GM18873 (cell line): ENCODE data around the gene PVALEF.

ENCODE experiments used
- ATAC-seq: cut with Tn5 transposase; IDR thresholded peaks from one replicate; pipeline ENCODE4 v1.9.1; 2021; ENCODE audit warnings: mild to moderate bottlenecking, moderate library complexity, moderate number of reproducible peaks; ENCODE audit not compliant: unreplicated experiment, low FRiP score

The PVALEF gene

DNA sequence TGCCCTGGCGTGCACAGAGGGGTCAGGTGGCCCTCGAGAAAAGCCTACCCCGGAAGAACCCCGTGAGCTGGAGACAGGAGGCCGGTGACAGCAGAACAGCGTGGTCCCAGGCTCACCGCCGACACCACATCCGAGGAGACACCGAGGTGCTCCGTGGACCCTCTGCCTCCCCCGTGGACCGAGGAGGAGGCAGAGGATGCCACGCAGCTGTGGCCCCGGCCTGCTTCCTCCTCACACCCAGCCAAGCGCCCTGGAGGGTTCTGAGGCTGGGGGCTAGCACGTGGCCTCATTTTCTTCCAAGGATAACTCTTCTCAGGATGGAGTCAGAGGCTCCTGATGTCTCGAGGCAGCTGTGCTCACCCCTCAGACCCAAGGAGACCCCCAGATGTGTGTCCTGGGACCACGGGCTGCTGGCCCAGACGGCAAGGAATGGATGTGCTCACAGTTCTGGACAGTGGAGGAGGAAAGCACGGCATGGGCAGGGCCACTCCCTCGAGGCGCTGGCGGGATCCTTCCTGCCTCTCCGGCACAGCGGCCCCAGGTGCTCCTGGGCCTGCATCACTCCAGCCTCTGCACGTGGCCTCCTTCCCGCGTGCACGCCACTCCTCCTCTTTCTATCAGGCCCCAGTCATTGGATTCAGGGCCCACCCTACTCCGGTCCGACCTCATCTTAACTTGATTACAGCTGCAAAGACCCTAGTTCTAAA is 4.4 kb upstream of the PVALEF start:
- no peak for ATAC-seq

DNA sequence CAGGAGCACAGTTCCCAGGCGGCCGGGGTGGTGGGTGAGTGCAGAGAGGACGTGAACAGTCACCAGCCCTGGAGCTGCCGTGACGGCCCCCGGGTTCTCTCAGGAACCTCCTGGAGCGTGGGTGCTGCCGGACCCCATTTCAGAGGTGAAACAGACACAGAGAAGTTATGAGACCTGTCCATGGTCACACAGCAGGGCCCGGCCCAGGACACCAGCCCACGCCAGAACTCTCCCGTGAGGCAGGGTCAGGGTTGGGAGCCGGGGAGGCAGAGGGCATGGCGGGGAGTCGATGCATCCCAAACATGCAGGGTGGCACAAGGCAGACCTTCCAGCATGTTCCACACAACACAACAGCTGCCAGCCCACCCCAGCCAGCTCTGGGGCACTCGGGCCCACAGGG is 3.8 kb upstream of the PVALEF start:
- ATAC-seq = no peak

DNA sequence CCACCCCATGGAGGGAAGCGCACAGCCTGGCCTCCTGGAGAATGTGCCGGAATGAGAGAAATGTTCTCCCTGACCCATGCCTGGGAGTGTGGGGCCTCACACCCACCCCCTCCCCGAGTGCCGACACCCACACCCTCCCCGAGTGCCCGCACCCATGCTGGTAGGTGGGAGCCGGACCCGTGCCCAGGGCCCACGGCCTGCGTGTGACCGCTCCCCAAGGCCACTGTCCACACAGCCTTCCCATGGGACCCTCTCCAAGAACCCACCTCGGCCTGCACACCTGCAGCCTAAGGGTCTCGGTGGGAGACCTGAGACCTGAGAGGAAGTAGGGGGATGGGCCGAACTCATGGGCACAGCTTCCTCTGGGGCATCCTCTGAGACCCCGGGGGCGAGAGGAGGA is 3.3 kb upstream of the PVALEF start:
- ATAC-seq = no peak

DNA sequence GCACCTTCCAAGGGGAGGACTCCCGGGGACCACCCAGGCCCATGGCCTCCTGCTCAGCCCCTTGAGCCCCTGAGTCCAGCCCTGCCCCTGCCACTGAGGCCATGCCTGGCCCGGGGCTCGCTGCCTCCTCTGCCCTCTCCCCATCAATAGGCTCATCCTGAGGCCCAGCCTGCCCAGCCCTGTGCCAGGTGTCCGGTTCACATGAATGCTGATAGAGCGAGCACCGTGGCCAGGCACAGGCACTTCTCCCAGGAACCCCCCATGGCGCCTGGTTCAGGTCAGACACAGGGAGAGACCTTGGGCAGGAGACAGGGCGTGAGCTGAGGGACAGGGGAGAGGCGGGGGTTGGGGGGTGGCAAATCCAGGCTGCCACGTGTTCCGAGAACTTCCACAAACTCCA is 2.8 kb upstream of the PVALEF start:
- no peak for ATAC-seq

DNA sequence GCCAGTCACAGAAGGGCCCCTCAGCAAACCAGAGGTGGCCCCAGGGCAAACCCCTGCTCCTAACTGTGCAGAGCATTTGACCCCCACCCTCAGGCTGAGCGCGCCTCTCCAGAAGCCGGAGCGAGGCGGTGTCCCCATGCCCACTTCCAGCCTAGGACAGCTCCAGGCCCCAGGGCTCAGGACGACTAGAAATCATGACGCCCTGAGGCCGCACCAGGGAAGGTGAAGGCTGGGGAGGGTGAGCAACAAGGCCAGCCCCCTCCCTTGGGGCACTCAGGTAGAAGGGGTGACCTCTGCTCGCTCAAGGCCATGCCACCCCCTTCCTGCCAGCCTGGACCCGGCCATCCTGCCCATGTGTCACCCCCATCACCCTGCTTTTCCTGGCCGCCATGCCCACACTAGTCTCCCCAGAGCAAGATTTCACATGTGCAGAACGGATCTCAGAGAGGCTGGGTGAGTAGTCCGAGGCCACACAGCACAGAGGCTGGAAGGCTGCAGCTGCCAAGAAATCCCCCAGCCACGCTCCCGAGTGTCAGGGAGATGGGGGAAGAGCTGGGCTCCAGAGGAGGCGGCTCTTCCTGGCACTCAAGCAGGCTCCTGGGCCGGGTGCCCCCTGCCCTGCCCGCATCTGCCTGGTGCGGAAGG is 2.1 kb upstream of the PVALEF start:
- no peak for ATAC-seq

DNA sequence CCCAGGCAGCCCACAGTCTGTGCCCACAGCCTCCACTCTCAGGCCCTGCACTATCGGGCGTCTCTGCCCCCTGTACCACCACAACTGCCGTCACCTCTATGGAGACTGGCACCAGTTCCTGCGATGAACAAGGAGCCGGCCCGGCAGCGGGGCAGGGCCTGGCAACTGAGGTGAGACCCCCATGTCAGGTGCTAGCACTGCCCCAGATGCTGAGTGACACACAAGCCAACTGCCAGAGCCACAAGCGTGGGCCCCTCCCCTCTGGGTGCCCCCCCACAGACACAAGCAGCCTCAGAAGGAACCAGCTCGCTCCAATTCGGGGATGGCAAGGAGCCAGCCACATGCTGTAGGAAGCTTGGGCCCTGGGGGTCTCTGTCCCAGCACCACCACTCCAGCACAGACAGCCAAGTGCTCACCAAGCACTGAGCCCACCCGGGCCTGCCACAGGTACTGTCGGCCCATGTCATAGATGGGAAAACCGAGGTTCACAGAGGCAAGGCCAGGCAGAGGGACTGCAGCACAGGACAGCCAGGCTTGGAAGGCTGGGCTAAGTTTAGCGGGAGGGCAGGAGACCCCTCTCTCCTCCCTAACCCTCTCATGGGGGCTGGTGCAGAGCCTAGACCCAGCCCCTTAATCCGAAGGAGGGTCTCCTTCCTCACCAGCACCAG is 1.5 kb upstream of the PVALEF start:
- no peak for ATAC-seq

DNA sequence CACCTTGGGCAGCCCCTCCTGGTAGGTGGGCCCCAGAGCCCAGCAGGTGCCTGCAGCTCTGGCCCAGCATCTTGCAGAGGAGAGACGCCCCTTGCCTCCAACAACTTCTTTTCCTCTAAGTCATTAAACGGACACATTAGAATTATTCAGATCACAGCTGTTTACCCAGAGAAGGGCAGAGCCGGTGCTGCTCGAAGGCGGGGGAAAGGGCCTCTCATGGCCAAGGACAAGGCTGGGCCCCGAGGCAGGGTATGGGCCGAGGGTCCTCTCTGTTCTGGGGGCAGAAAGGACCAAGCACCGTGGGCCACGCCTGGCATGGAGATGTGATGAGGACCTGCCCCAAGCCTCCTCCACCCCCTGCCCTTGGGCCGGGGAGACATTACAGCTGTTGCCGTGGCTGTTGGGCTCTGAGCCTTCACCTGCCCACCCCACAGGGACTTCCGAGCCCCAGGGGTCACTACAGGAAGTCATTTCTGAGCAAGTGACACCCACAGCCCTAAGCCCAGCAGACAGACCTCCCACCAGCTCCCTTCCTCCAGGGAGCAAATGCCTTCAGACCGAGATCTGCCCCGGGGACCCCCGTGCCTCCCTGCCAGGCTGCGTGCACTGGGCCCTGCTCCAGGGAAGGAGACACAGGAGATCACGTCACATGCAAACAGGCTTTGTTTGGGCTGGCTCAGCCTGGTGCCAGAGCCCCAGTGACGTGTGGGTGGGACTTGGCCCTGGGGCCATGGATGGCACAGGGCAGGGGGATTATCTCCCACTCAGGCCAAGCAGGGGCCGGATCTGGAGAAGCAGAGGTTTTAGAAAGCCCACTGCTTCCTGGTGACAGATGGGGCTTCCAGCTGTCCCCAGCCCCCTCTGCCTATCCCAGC is 699 bp upstream of the PVALEF start:
- ATAC-seq = no peak

DNA sequence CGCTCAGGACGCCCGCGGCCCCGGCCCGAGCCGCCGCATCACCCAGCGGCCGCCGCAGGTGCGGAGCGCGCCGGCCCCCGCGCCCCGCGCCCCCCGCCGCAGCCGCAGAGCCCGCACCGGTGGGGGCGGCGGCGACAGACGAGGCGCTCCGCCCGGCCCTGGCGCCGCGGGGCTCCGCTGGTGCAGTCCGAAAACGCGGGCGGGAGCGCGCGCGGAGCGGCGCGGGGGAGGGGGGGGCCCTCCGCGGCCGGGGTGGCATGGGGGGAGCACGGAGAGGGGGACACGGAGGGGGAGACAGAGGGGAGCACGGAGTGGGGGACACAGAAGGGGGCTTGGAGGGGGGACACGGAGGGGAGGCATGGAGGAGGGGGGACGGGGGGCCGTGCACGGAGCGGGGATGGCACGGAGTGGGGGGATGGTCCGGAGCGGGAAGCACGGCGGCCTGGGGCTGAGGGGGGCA is 756 bp downstream of the PVALEF start, which contains the start of gene AATK:
TSS of gene AATK (minus strand) at position 189 of the 460 bp plus-strand sequence. CDS start 229 bp downstream, outside the sequence.
- ATAC-seq = no peak

DNA sequence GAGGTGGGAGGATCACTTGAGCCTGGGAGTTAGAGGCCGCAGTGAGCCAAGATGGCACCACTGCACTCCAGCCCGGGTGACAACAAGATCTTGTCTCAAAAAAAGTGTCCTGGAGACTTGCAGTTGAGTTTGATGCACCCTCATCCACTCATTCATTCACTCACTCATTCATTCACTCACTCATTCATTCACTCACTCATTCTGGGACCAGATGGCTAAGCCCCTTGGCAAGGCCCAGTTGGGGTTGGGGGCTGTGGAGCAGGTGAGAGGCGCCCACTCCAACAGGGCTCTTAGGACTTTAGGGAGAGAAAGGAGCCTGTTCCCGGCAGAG is 1.9 kb downstream of the PVALEF start:
- ATAC-seq = no peak

DNA sequence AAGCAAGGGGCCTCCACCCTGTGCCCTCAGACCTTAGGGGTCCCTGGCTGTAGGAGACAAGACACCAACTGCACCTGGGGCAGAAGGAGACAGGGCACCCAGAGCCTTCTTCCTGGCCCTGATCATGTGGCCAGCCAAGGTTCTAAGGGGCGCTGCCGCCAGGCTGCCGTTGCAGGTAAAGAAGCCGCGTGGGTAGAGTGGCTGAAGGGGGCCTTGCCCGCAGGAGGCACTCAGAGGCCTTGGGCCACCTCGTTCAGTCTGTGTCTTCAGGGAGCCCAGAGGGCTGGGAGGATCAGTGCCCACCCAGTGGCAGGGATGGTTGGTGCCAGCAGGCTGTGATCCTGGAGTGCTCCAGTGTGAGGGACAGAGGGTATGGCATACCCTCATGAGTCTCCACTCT is 2.3 kb downstream of the PVALEF start:
- ATAC-seq = no peak

DNA sequence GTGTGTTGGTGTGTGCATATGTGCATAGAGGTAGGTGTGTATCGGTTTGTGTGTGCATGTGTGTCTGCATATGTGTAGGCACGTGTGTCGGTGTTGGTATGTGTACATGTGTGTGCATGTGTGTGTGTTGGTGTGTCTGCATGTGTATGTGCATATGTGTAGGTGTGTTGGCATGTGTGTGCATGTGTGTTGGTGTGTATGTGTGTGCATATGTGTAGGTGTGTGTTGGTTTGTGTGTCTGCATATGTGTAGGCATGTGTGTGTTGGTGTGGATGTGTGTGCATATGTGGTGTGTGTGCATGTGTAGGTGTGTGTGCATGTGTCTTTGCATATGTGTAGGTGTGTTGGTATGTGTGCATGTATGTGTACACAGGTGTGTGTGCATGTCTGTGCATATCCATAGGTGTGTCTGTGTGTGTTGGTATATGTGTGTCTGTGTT is 4.6 kb downstream of the PVALEF start:
- no peak for ATAC-seq

DNA sequence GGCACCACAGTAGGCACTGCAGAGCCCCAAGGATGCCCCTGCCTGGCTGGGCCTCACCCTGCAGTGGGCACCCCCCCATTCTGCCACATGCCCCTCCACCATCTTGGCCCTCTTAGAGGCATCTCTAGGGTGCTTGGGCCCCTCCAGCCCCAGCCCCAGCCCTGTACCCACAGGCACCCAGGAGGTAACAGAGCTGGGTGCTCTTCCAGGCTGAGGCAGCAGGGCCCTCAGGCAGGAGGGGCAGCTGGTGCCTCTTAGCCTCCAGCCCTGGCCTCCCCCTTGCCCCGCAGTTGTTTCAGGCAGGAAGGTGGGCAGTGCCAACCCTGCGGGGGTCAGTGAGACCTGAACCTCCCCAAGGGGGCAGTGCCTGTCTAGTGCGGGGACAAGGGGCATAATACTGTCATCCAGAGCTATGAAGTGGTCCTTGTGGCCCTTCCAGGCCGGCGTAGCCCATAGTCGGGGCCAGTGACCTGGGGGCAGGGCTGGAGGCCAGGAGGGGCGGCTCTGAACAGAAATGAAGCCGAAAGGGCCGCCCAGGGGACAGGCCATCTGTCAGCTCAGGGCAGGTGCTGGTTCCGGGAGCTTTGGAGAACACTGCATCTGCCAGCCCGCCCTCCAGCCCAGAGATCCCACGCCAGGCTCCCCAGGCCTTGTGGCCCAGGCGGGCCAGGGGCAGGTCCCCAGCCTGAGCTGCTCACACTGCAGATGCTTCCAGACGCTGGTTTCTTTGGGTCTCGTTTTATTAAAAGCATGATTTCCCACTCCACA is 5.6 kb downstream of the PVALEF start:
- ATAC-seq = no peak

DNA sequence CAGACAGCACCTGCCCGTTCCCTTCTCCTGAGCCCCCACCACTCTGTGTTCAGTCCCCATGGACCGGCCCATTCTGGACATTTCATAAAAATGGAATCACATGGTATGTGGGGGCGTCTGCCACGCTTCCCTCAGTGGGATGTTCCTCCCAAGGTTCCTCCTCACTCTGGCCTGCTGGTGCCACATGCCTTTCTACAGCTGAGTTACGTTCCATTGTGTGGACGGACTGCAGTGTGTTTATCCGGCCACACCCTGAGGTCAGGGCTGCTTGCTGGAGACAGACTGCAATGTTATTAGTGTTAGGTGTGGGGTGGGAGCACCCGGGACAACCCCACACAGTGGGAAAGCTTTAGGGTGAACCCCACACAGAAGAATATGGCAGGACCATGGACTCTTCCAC is 6.6 kb downstream of the PVALEF start:
- no peak for ATAC-seq

DNA sequence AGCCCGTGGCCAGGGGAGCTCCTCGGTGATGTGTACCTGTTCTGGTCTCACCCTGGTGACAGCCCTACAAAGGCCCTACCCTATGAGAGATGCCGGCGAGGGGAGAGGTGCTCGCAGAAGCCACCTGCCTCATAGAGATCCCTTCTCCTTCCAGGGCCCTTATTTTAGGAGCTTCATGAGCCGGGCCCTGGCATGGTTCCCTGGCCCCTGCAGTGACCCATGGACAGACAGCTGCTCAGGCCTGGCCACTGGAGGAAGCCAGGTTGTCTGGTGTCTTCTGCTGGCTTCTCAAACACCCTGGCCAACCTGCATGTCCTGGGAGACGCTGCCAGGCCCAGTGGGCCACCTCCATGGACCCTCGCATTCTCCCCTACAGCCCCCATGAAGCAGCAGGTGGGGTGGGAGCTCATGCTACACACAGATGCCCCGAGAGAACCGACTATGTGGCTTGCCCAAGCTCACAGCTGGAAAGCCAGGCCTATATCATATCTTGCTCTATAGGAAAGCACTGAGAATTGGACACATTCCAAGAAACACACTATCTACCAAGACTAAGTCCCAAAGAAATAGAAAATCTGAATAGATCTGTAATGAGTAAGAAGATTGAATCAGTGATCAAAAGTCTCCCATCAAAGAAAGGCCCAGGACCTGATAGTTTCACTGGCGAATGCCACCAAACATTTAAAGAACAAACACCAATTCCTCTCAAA is 7.9 kb downstream of the PVALEF start:
- no peak for ATAC-seq

DNA sequence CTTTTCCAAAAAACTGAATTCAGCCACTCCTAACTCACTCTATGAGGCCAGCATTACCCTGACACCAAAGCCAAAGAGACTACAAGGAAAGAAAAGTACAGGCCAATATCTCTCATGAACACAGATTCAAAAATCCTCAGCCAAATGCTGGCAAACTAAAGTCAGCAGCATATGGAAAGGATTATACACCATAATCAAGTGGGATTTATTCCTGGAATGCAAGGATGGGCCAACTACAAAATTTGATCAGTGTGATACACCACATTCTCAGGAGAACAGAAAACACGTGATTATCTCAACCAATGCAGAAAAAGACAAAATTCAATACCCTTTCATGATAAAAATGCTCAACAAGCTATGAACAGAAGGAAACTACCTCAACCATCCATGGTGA is 8.5 kb downstream of the PVALEF start:
- no peak for ATAC-seq

DNA sequence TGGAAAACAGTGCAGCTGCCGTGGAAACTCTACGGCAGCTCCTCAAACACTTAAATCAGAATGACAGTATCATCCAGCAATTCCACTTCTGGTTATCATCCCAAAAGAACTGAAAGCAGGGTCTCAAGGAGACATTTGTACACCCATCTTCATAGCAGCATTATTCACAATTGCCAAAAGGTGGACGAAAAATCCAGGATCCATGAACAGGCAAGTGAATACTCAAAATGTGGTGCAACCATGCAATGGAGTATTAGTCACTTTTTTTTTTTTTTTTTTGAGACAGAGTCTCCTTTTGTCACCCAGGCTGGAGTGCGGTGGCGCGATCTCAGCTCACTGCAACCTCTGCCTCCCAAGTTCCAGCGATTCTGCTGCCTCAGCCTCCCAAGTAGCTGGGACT is 11.4 kb downstream of the PVALEF start:
- no peak for ATAC-seq

DNA sequence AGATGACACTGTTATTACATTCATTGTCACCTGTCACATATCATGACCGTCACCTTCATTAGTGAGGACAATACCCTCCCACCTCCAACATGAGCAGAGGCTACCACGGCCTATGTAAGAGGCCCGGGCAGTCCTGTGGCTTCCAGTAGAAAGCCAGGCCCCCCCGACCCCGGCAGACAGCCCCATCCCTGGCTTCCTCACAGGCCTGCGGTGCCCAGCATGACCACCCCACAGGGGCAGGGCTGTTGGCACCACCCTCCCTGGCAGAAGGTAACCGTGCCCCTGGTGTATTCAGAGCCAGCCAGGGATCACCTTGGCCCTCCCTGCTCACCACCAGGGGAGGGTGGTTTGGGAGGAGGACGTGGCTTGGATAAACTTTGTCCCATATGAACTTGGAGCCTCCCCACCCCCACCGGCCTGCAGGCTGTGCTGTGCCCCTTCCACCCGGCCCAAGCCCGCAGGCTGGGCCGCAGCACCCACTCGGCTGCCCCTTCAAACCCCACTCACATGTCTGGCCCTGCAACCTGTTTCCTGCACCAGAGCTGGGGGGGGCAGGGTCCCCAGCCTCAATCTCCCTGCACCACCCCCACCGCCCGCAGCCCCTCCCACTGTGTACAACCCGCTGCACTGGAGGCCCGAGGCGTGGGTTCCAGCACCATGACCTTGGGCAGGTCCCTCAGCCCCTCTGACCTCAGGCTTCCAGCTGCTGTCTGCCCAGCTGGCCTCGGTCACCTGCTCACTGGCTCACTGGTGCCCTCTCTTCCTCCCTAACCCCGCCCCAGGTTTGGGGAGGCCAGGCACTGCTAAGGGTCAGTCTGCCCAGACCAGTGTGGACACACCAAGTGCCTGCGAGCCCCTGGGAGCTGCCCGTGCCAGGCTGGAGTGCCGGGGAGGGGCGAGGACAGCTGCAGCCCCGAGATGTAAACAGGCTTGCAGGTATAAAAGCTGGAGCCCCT is 13.1 kb downstream of the PVALEF start:
- no peak for ATAC-seq

DNA sequence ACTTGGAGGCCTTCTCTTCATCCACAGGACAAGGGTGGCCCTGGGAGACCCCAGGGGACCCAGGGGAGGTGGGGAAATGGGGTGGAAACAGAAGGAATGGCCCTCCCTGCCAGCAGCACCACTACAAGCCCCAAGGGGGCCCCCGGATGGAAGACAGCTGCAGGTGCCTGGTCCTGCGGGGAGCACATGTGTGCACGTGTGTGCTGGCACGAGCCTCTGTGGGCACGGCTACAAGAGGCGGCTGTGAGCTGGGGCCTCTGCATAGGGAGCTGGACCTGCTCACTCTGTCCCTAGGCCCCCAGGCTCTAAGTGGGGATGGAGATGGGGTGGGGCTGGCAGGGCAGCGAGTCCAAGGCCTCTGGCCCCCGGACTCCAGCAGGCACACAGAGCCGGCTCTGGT is 13.9 kb downstream of the PVALEF start:
- ATAC-seq = no peak
